Ovary (tissue), 9 donors: ENCODE results near the gene MROH7. TPM values are rescaled to one million over a fixed set of nuclear protein-coding genes. Genes with fewer than 3 reads are reported as not detected.

Experiments
- DNase-seq, 5 donors: peaks; one replicate each; pipeline ENCODE4 v3.0.0-alpha.2; 2019 to 2020
- H3K27ac ChIP-seq, 2 donors: fragments of 200-600 bp; one replicate each; pipeline versions ENCODE4 v1.5.1 to v1.8.0; 2019 to 2022
- H3K27me3 ChIP-seq: fragments of 200-600 bp; one replicate; pipeline ENCODE4 v1.8.0; 2022
- H3K36me3 ChIP-seq: fragments of 200-600 bp; sonication (generic); one replicate; pipeline ENCODE4 v1.5.1; 2019
- H3K4me1 ChIP-seq: one replicate; pipeline ENCODE4 v1.8.1; 2013; ENCODE audit warnings: mild to moderate bottlenecking, moderate library complexity; ENCODE audit not compliant: insufficient read depth
- H3K4me3 ChIP-seq: fragments of 200-600 bp; sonication (generic); one replicate; pipeline ENCODE4 v1.5.1; 2017
- H3K9me3 ChIP-seq, 2 donors: fragments of 200-600 bp in 1 of 2; sonication (generic) in 1 of 2; one replicate each; pipeline versions ENCODE4 v1.5.1 to v1.8.1; 2013 to 2019; ENCODE audit warnings: mild to moderate bottlenecking in 1 of 2, moderate library complexity in 1 of 2
- EP300 ChIP-seq: sonication (generic); formaldehyde crosslinking; IDR thresholded peaks from one replicate; pipeline ENCODE4 v1.6.1; 2017; ENCODE audit warnings: antibody characterized with exemption
- POLR2A ChIP-seq: fragments of 450-650 bp; IDR thresholded peaks from one replicate; pipeline ENCODE4 v1.6.1; 2017; ENCODE audit warnings: antibody characterized with exemption, mild to moderate bottlenecking, moderate library complexity
- WGBS, 3 donors: extraction: QIAGEN DNeasy Blood & Tissue Kit in 1 of 3; methylation state at CpG; one replicate each; pipeline versions ENCODE4 v1.1.5 to v1.1.7; 2013 to 2017; 5-methylcytosine and 5-hydroxymethylcytosine counted together
- intact Hi-C, 4 donors: fragments of 100-400 bp; cut with DNase I; formaldehyde crosslinking; loops; one replicate each; pipeline versions ENCODE4 v1.11.0 to v1.15.1; 2022 to 2023
- polyA plus RNA-seq, 2 donors: library from polyadenylated mRNA; stranded (reverse); fragments of 200-250 nt in 1 of 2; fragments of 350-450 nt in 1 of 2; fragmentation: Illumina TruSeq in 1 of 2; extraction: RNeasy Lipid Tissue Mini Kit (QIAGEN cat#74804) in 1 of 2; gene quantifications; one replicate each; pipeline ENCODE4 v1.2.3, GENCODE V29; 2013 to 2014
- total RNA-seq, 7 donors: library from RNA; depleted of rRNA in 2 of 7; stranded (reverse); fragments of >200 nt in 2 of 7; fragmentation: NEBNext Ultra II Directional in 3 of 7; extraction: Animal tissue kit (Norgen Biotek cat#: 25700) in 3 of 7; gene quantifications; one replicate each; pipeline versions ENCODE4 v1.1.0 to v1.2.4, GENCODE V29; 2016 to 2023
- TF ChIP-seq, protein P1 (sequence below), 3 donors: fragments of 450-650 bp in 2 of 3; fragments of 200-600 bp in 1 of 3; IDR thresholded peaks; one replicate each; pipeline versions ENCODE4 v1.5.1 to v1.8.0; 2016 to 2022; ENCODE audit warnings: antibody characterized with exemption in 3 of 3, mild to moderate bottlenecking in 1 of 3
- donor health status: DM: no; HTN: no; CAD: no; lungs with moderate emphysema.
- donor health status: DM: no; HTN: no; CAD: no.
- donor health status: Bipolar disorder and iron deficiency.
- donor health status: DM: yes; HTN: yes; CAD: no.
- donor health status: DM: no; HTN: no; CAD: no.
- donor health status: DM: yes; HTN: yes; CAD: no.

The MROH7 gene
- total and polyA plus RNA-seq, 9 donors: 3.1 to 20.9 (median 9.3) TPM

DNA sequence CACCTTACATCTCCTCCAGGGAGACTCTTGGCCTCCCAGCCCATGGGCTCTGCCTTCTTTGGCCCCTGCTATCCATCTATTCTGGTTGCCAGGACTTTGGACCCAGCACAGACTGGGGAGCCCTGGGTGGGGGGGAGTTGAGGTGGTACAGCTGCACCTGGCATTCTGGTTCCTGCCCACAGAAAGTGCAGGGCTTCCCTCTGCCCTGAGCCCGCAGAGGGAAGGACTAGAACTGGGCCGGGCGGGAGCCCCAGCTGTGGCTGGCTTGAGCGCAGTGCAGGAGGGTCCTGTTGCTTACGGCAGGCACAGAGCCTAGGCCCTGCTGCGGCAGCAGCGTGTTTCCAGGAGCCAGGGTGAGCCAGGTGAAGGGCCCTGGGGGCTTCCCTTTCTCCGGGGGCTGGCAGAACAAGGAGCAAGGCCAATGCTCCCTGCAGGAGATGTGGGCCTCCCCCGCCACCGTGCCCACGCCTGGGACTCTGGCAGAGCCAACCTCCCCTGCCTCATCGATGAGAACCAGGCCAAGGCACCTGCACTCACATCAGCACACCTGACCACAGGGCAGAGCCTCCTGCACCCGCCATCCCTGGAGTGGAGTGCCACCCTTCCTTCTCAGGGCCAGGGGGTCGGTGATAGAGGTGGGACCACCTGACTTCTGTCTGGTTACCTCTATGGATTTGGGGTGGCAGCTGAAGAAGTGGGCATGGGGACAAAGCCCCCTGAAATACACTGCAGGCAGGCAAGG is 106.7 kb downstream of the MROH7 start:
- intact Hi-C loops: no loop called here
- TF ChIP-seq EP300: no peak
- TF ChIP-seq, protein P1, sequence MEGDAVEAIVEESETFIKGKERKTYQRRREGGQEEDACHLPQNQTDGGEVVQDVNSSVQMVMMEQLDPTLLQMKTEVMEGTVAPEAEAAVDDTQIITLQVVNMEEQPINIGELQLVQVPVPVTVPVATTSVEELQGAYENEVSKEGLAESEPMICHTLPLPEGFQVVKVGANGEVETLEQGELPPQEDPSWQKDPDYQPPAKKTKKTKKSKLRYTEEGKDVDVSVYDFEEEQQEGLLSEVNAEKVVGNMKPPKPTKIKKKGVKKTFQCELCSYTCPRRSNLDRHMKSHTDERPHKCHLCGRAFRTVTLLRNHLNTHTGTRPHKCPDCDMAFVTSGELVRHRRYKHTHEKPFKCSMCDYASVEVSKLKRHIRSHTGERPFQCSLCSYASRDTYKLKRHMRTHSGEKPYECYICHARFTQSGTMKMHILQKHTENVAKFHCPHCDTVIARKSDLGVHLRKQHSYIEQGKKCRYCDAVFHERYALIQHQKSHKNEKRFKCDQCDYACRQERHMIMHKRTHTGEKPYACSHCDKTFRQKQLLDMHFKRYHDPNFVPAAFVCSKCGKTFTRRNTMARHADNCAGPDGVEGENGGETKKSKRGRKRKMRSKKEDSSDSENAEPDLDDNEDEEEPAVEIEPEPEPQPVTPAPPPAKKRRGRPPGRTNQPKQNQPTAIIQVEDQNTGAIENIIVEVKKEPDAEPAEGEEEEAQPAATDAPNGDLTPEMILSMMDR (IDR thresholded peaks at IDR 0.05): no peak
- TF ChIP-seq POLR2A: no peak
- Histone ChIP-seq H3K27ac (no peak overlapping the region), H3K4me3 (no peak overlapping the region), H3K9me3 (no peaks in the 10 kb centered on the region), H3K27me3 (no peaks in the 10 kb centered on the region), H3K4me1 (no peaks in the 10 kb centered on the region), H3K36me3 (no peaks in the 10 kb centered on the region)
- WGBS, 3 donors: 78 to 85% (median 79%) methylated on average over 13 to 14 of the region's 14 CpGs
- no peak for DNase-seq

DNA sequence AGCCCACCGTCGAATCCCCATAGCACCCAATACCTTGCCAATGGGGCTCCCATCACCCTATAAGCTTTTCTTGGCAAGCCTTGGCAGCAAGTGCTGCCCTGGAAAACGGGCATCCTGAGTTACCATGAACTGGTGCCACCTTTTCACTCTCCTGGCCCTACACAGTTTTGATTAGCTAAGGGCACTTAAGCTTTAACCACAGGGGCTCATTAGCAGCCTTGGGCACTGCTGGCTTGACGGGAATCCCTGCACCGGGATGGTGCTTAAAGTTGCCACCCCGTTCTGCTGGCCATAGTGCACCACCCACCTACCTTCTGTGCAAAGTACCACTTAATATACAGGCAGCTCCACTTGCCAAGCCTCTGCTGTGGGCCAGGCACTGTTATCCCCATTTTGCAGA is 109.0 kb downstream of the MROH7 start:
- no peak for DNase-seq
- H3K27ac ChIP-seq: no peak overlapping the region
- H3K36me3 ChIP-seq: no peaks in the 10 kb centered on the region
- no peaks in the 10 kb centered on the region for H3K9me3 ChIP-seq
- WGBS, 3 donors: 67 to 74% (median 71%) methylated on average over 6 of the region's 6 CpGs
- H3K27me3 ChIP-seq: no peaks in the 10 kb centered on the region
- intact Hi-C loops: no loop called here
- TF ChIP-seq EP300: no peak
- H3K4me1 ChIP-seq: no peaks in the 10 kb centered on the region
- H3K4me3 ChIP-seq: no peak overlapping the region

DNA sequence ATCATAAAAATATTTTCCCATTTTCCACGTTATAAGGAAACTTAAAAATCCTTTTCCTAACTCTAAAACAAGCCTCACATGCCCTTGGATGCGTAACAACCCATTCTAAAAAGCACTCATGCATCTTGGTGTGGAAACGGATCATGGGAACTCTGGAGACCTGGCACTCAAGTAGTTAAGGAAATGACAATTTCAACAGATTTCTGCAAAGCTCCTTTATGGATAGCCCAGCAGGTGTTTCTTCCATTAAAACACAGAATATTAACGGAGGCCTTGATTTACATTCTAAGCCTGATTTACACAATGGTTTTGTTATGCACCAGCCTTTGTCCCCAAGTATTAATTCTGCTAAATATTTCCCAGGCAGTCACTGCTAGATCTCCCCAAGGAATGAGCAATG is 109.8 kb downstream of the MROH7 start:
- Histone ChIP-seq H3K4me1 (no peaks in the 10 kb centered on the region), H3K36me3 (no peaks in the 10 kb centered on the region), H3K4me3 (no peak overlapping the region), H3K27me3 (no peaks in the 10 kb centered on the region), H3K9me3 (no peaks in the 10 kb centered on the region), H3K27ac (no peak overlapping the region)
- no peak for DNase-seq
- 62 to 64% (median 64%) methylated on average over 4 of the region's 4 CpGs for WGBS, 3 donors
- intact Hi-C loops: no loop called here
- TF ChIP-seq, protein P1 (IDR thresholded peaks at IDR 0.05): no peak
- TF ChIP-seq POLR2A (no peak), EP300 (no peak)

DNA sequence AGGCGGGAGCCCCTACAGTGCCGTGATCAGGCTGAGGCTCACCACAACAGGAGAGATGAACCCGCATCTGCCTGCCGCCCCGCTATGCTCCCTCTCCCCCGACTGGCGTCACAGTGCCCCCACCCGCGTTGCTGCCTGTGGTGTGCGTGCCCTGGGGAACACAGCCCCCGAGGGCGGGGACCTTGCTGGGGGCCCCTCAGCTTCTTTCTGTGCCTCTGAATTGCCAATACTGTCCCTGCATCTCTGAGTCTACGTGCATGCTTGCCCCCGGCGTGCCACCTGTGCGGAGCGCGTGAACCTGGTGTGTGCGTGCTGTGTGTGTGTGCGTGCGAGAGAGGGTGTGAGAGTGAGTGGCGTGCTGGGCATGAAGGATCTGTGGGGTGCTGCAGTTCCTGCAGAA is 112.5 kb downstream of the MROH7 start:
- no peaks in the 10 kb centered on the region for H3K27me3 ChIP-seq
- intact Hi-C loops: no loop called here
- no peaks in the 10 kb centered on the region for H3K9me3 ChIP-seq
- H3K4me3 ChIP-seq: no peak overlapping the region
- 82 to 87% (median 84%) methylated on average over 22 of the region's 22 CpGs for WGBS, 3 donors
- H3K36me3 ChIP-seq: no peaks in the 10 kb centered on the region
- no peaks in the 10 kb centered on the region for H3K4me1 ChIP-seq
- no peak overlapping the region for H3K27ac ChIP-seq
- no peak for DNase-seq
- no peak for TF ChIP-seq EP300
- no peak for TF ChIP-seq POLR2A
- TF ChIP-seq, protein P1 (IDR thresholded peaks at IDR 0.05): no peak

DNA sequence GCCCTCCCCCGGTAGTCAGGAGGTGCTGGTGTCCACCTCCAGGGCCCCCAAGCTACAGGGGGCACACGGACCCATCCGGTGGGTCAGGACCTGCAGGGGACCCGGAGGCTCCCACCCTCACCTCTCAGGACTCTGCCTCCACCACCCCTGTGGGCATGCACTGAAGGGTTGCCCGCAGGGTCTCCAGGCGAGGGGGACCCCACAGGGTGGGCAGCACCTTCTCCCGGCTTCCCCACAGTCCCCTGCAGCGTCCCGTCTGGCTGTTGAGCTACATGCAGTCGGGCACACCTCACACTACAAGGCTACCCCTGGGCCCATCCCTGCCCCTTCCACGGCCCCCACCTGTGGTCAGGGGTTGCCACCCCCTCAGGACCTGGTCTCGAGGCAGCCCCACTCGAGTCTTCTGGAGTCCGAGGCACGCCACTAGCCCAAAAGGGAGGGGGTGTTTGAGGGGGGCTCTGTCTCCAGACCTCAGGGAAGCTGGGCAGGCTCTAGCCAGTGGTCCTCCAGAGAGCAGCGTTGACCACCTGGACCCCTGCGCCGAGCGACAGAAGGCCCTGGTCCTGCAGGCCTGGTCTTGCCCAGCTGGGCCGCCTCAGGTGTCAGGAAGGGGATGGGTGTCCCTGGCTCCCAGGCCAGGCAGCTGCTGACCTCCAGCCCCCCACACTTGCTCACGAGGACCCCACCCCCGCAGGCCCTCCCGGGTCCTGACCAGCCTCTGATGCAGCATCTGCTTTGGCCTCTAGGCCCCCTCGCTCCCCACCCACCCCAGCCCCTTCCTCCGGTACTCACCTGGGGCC is 113.1 kb downstream of the MROH7 start:
- H3K4me3 ChIP-seq: no peak overlapping the region
- no peaks in the 10 kb centered on the region for H3K4me1 ChIP-seq
- H3K9me3 ChIP-seq: no peaks in the 10 kb centered on the region
- no peak for DNase-seq
- no peak for TF ChIP-seq POLR2A
- TF ChIP-seq, protein P1 (IDR thresholded peaks at IDR 0.05): no peak
- TF ChIP-seq EP300: no peak
- no peaks in the 10 kb centered on the region for H3K36me3 ChIP-seq
- intact Hi-C loops: no loop called here
- H3K27ac ChIP-seq: no peak overlapping the region
- H3K27me3 ChIP-seq: no peaks in the 10 kb centered on the region
- 77 to 86% (median 79%) methylated on average over 18 to 25 of the region's 25 CpGs for WGBS, 3 donors
